ENCODE measurements around the gene DDX39A.

- TF ChIP-seq EP300 (IDR thresholded peaks at IDR 0.05; ENCODE audit: low read depth) (no peak), CTCF (IDR thresholded peaks at IDR 0.05) (no peak)
Observed at GRCh38 chr19:14371301-14371821, 47.8 kb downstream of the DDX39A start.
